K562 (cell line): ENCODE data around the gene PFAS. TPM values are rescaled to one million over a fixed set of nuclear protein-coding genes. Genes with fewer than 3 reads are reported as not detected.

ENCODE experiments used
- ATAC-seq: fragments of 200-7000 bp; cut with Tn5 transposase; 3 replicates; pipeline ENCODE4 v1.9.1; 2020; ENCODE audit warnings: moderate library complexity
- BruUV-seq: library from RNA; stranded (reverse); fragments of 400-500 nt; replicated peaks from 2 replicates; lab custom pipeline; 2021; lab: Mats Ljungman, UMichigan
- CTCF ChIA-PET: fragments of 300-600 bp; formaldehyde crosslinking; extraction: SDS; loops from one replicate; lab custom pipeline; 2021; ENCODE audit warnings: low intra/inter-chr PET ratio; lab: Yijun Ruan, JAX
- POLR2A ChIA-PET: fragments of 300-600, 350-650 bp; sonication (Branson Sonifier 250); formaldehyde crosslinking; extraction: SDS; loops from one replicate; lab custom pipeline; 2021; ENCODE audit warnings: antibody characterized with exemption, inconsistent platforms; lab: Yijun Ruan, JAX
- DNase-seq, 4 experiments: peaks; one replicate each; pipeline versions ENCODE4 v3.0.0 to v3.0.0-alpha.2; 2011 to 2018; ENCODE audit warnings: low spot score in 3 of 4, mixed read lengths in 3 of 4; ENCODE audit errors: extremely low read depth in 1 of 4
- FAIRE-seq: peaks from 2 replicates; lab custom pipeline; 2011; peaks lifted over from hg19 to GRCh38; lab: Jason Lieb, UNC
- H2AFZ ChIP-seq: 2 replicates; pipeline ENCODE4 v1.6.0; 2011; ENCODE audit warnings: low read depth, low read length, control low read depth, inconsistent platforms
- H3K27ac ChIP-seq: fragments of 200-600 bp; 3 replicates; pipeline ENCODE4 v1.8.0; 2011; ENCODE audit warnings: low read depth, mild to moderate bottlenecking, control low read depth, inconsistent platforms, low read length, moderate library complexity, mixed read lengths; ENCODE audit errors: extremely low read depth
- H3K27me3 ChIP-seq, 2 experiments: fragments of 300-600 bp in 1 of 2; 2 replicates in 1 of 2; 3 replicates in 1 of 2; pipeline versions ENCODE4 v1.6.0 to v1.8.0; 2011; ENCODE audit warnings: inconsistent platforms in 2 of 2, low read length in 2 of 2, mild to moderate bottlenecking in 1 of 2, mixed read lengths in 1 of 2, moderate library complexity in 1 of 2; ENCODE audit not compliant: control insufficient read depth in 2 of 2, insufficient read depth in 2 of 2
- H3K36me3 ChIP-seq: fragments of 300-600 bp; 3 replicates; pipeline ENCODE4 v1.8.0; 2011; ENCODE audit warnings: mild to moderate bottlenecking, low read length, inconsistent platforms; ENCODE audit not compliant: control insufficient read depth, insufficient read depth
- H3K4me1 ChIP-seq, 2 experiments: fragments of 200-600 bp in 1 of 2; replicated peaks in 1 of 2; 2 replicates in 1 of 2; 3 replicates in 1 of 2; pipeline versions ENCODE4 v1.5.1 to v1.8.0; 2011; ENCODE audit warnings: inconsistent platforms in 2 of 2, low read length in 2 of 2, mild to moderate bottlenecking in 1 of 2, mixed read lengths in 1 of 2, moderate library complexity in 1 of 2; ENCODE audit not compliant: control insufficient read depth in 2 of 2, insufficient read depth in 2 of 2
- H3K4me2 ChIP-seq: 2 replicates; pipeline ENCODE4 v1.6.1; 2011; ENCODE audit warnings: low read length, control low read depth, inconsistent platforms, mixed read lengths; ENCODE audit not compliant: insufficient read depth
- H3K4me3 ChIP-seq: fragments of 200-600 bp; sonication (generic), shearing (Covaris generic); 2 replicates; pipeline ENCODE4 v1.5.1; 2016; ENCODE audit warnings: control low read depth, inconsistent platforms
- H3K79me2 ChIP-seq: fragments of 200-600 bp; 3 replicates; pipeline ENCODE4 v1.8.0; 2011; ENCODE audit warnings: low read length, inconsistent platforms; ENCODE audit not compliant: control insufficient read depth, insufficient read depth
- H3K9ac ChIP-seq, 2 experiments: 2 replicates each; pipeline versions ENCODE4 v1.6.0 to v1.6.1; 2011; ENCODE audit warnings: low read depth in 2 of 2, low read length in 2 of 2, control low read depth in 1 of 2, inconsistent platforms in 1 of 2, mild to moderate bottlenecking in 1 of 2, mixed read lengths in 1 of 2; ENCODE audit not compliant: insufficient read depth in 1 of 2
- H3K9me1 ChIP-seq: one replicate; pipeline ENCODE4 v1.6.0; 2011; ENCODE audit warnings: inconsistent platforms, mild to moderate bottlenecking, low read length, moderate library complexity; ENCODE audit not compliant: control insufficient read depth, insufficient read depth
- H3K9me3 ChIP-seq: replicated peaks from 2 replicates; pipeline ENCODE4 v1.5.1; 2011; ENCODE audit warnings: low read depth, low read length, inconsistent platforms; ENCODE audit not compliant: control insufficient read depth, insufficient read depth
- H4K20me1 ChIP-seq: replicated peaks from 2 replicates; pipeline ENCODE4 v1.6.1; 2011; ENCODE audit warnings: low read length, inconsistent platforms, mixed read lengths; ENCODE audit not compliant: control insufficient read depth, insufficient read depth
- ATF7 ChIP-seq: fragments of 450-650 bp; IDR thresholded peaks from 2 replicates; pipeline ENCODE4 v1.7.1; 2014; ENCODE audit warnings: mild to moderate bottlenecking, moderate library complexity
- GABPB1 ChIP-seq: sonication (generic); formaldehyde crosslinking; IDR thresholded peaks from 2 replicates; pipeline ENCODE4 v1.8.0; 2022; ENCODE audit warnings: mild to moderate bottlenecking, missing genetic modification reagents
- HNRNPL ChIP-seq: fragments of 200-400 bp; formaldehyde crosslinking; IDR thresholded peaks from 2 replicates; pipeline ENCODE4 v1.6.1; 2017; ENCODE audit warnings: low read depth, mild to moderate bottlenecking, low read length
- KLF6 ChIP-seq: fragments of 250-450 bp; sonication (Bioruptor Pico); IDR thresholded peaks from 2 replicates; pipeline ENCODE4 v1.4.0; 2020; ENCODE audit warnings: mild to moderate bottlenecking, moderate library complexity, borderline replicate concordance
- MTA1 ChIP-seq: fragments of 450-650 bp; IDR thresholded peaks from 2 replicates; pipeline ENCODE4 v1.6.1; 2017; ENCODE audit warnings: borderline replicate concordance
- MXI1 ChIP-seq: IDR thresholded peaks from 2 replicates; pipeline ENCODE4 v1.6.1; 2011; ENCODE audit warnings: low read depth, mild to moderate bottlenecking, improper control_type of control experiment, low read length
- MYC ChIP-seq, 2 experiments: fragments of 250-450 bp in 1 of 2; sonication (Bioruptor Pico) in 1 of 2; IDR thresholded peaks; 2 replicates each; pipeline versions ENCODE4 v1.5.1 to v1.6.1; 2012 to 2021; ENCODE audit warnings: low read depth in 2 of 2, borderline replicate concordance in 1 of 2, improper control_type of control experiment in 1 of 2, low read length in 1 of 2, mild to moderate bottlenecking in 1 of 2, moderate library complexity in 1 of 2
- SMAD2 ChIP-seq: fragments of 150-350 bp; IDR thresholded peaks from 2 replicates; pipeline ENCODE4 v1.6.1; 2014; ENCODE audit warnings: low read depth, mild to moderate bottlenecking, low read length
- STAT5A ChIP-seq: IDR thresholded peaks from 2 replicates; pipeline ENCODE4 v1.6.1; 2012; ENCODE audit warnings: low read length, inconsistent platforms, borderline replicate concordance
- VEZF1 ChIP-seq: fragments of 200-800 bp; sonication (Bioruptor generic); IDR thresholded peaks from 2 replicates; pipeline ENCODE4 v1.6.1; 2017; ENCODE audit warnings: missing genetic modification characterization, missing compliant biosample characterization
- ZBTB11 ChIP-seq, 3 experiments: fragments of 200-800 bp in 1 of 3; fragments of 250-450 bp in 1 of 3; fragments of 450-650 bp in 1 of 3; sonication (Bioruptor Pico) in 1 of 3; sonication (Bioruptor generic) in 1 of 3; formaldehyde crosslinking in 1 of 3; IDR thresholded peaks; 2 replicates each; pipeline versions ENCODE4 v1.6.1 to v1.8.0; 2016 to 2022; ENCODE audit warnings: mild to moderate bottlenecking in 2 of 3, missing genetic modification characterization in 2 of 3, missing compliant biosample characterization in 1 of 3, moderate library complexity in 1 of 3
- WGBS: fragments of 100-300 bp; shearing (Covaris generic); methylation state at CpG from one replicate; pipeline ENCODE4 v1.1.6; 2016; ENCODE audit warnings: low coverage, mixed read lengths; ENCODE audit not compliant: insufficient coverage; ENCODE audit errors: missing lambda C conversion rate; 5-methylcytosine and 5-hydroxymethylcytosine counted together
- in situ Hi-C: fragments of 300-500 bp; cut with MboI; formaldehyde crosslinking; loops from 4 replicates; pipeline ENCODE4 v1.15.0; 2018; ENCODE audit warnings: inconsistent platforms, mixed read lengths
- intact Hi-C: fragments of 100-400 bp; cut with micrococcal nuclease; formaldehyde crosslinking; loops from 2 replicates; pipeline ENCODE4 v1.14.2; 2022
- polyA plus RNA-seq, 8 experiments: library from polyadenylated mRNA; depleted of rRNA in 4 of 8; stranded (reverse) in 5 of 8; unstranded in 3 of 8; fragments of >200 nt; fragmentation: Nextera tagmentation in 2 of 8; fragmentation: Illumina TruSeq in 1 of 8; extraction: Ambion mirVana in 2 of 8; extraction: Trizol in 1 of 8; gene quantifications; 2 replicates each; pipeline versions ENCODE4 v1.2.1 to v1.2.3, GENCODE V29; 2011 to 2014; ENCODE audit warnings: inconsistent platforms in 1 of 8, missing spikeins in 1 of 8
- total RNA-seq, 7 experiments: library from RNA; depleted of rRNA in 6 of 7; stranded (reverse); fragments of >200 nt in 6 of 7; fragmentation: Illumina TruSeq in 2 of 7; extraction: Trizol in 2 of 7; gene quantifications; 2 replicates each; pipeline versions ENCODE4 v1.2.1 to v1.2.3, GENCODE V29; 2011 to 2021; ENCODE audit warnings: low replicate concordance in 1 of 7

PFAS gene
- total and polyA plus RNA-seq, 9 of the 15 experiments (the other 6 are each of a cell fraction or from before 2014, with no cell fraction given) = 11.6 to 131 (median 43.9) TPM

GRCh38 chr17:8257801-8258200, 8.7 kb downstream of the PFAS start:
- Histone ChIP-seq H3K4me1 (no peaks in the 10 kb centered on the region), H4K20me1 (no peaks in the 10 kb centered on the region), H3K27me3 (no peaks in the 10 kb centered on the region), H3K4me3 (no peak overlapping the region), H3K9me1 (no peaks in the 10 kb centered on the region), H3K9ac (no peak overlapping the region), H2AFZ (no peak overlapping the region), H3K36me3 (peaks cover 79% of the 10 kb centered on the region; the same call in 2 of the 3 replicates), H3K79me2 (peaks cover 4% of the 10 kb centered on the region; the same call in 1 of the 3 replicates), H3K9me3 (no peaks in the 10 kb centered on the region), H3K4me2 (no peak overlapping the region), H3K27ac (no peak overlapping the region)
- intact Hi-C loops = no loop called here
- in situ Hi-C loops = no loop called here
- DNase-seq = no peak
- no peak for FAIRE-seq
- BruUV-seq = no TSS peak
- CTCF ChIA-PET = no interaction called here
- WGBS = no CpG with 5 or more reads among the region's 8 CpGs
- TF ChIP-seq STAT5A (no peak), KLF6 (CRISPR knock-in tag) (no peak), SMAD2 (no peak), HNRNPL (no peak), VEZF1 (no peak), GABPB1 (no peak), MXI1 (no peak), MTA1 (no peak), ZBTB11 (CRISPR knock-in tag; IDR thresholded peaks at IDR 0.05) (no peak), MYC (IDR thresholded peaks at IDR 0.05; ENCODE audit: low read depth, low read length) (no peak), MYC (CRISPR knock-in tag; IDR thresholded peaks at IDR 0.05; ENCODE audit: borderline replicate concordance, low read depth) (no peak), ATF7 (no peak)
- POLR2A ChIA-PET = no interaction called here
- no peak for ATAC-seq
